GM12801 (cell line): ENCODE data around the gene MLLT10.

Experiments
- CTCF ChIP-seq: IDR thresholded peaks from one replicate; pipeline ENCODE4 v1.5.1; 2011; ENCODE audit warnings: control low read depth; ENCODE audit not compliant: insufficient read length; ENCODE audit errors: extremely low read depth

MLLT10 gene

GRCh38 chr10:21510241-21511094 lies 23.6 kb upstream of the MLLT10 start:
- TF ChIP-seq CTCF: no peak

- no peak for TF ChIP-seq CTCF
These were observed 22.9 kb upstream of the MLLT10 start for GRCh38 chr10:21511095-21511570.

GRCh38 chr10:21511946-21512572 lies 22.0 kb upstream of the MLLT10 start:
- TF ChIP-seq CTCF: no peak

GRCh38 chr10:21512573-21513404 lies 21.2 kb upstream of the MLLT10 start:
- TF ChIP-seq CTCF: no peak

GRCh38 chr10:21513405-21513788 lies 20.6 kb upstream of the MLLT10 start:
- no peak for TF ChIP-seq CTCF

- TF ChIP-seq CTCF: no peak
These were observed 19.8 kb upstream of the MLLT10 start for GRCh38 chr10:21514129-21514817.
